ENCODE results near the gene CPNE2.
A peak's percentile ranks its signal among the peaks of the same experiment; 100 is the strongest.

CPNE2 gene

DNA sequence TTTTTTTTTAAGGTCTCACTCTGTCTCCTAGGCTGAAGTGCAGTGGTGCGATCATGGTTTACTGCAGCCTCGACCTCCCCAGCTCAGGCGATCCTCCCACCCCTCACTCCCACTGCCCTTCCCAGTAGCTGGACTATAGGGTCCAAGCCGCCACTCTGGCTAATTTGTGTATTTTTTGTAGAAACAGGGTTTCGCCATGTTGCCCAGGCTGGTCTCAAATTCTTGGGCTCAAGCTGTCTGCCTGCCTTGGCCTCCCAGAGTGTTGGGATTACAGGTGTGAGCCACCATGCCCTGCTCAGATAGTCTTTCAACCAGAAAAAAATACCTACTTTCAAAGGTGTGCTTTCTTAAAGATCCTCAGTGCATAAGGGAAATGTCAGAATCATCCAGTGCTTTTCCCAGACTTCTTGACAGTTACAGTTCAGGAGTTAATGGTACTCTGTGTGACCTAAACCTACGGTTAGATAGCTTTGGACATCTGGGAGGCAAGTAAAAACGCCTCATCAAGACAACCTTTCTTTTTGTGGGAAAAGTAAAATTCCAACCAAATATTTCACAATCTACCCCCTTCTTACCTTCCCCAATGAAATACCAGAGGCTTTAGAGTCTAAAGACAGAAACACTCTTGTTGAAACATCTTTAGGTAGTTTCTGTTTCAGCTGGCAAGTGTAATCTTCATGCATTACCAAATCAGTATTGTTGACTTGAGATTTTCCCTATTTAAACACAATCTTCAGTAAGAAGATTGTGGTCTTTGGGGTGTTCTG is 100.5 kb downstream of the CPNE2 start:
- DNase-seq (ENCODE audit: low read depth) = no peak

DNA sequence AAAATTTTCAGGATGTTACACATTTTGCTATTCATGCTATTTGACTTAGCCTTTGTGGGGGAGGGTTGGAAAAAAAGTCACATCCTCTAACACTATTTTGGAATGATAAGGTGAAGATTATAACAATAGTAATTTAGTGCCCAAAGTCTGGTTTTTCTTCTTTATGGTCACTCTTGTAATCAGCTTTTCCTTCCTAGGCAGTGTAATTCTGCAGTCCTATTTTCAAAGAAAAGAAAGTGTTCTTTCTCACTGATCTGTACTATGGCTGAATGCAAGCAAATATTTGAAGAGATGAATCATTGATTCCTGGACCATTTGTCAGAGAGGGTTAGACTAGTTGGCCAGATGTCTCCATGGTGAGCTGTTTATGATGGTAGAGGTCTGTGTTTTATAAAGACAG is 102.1 kb downstream of the CPNE2 start:
- DNase-seq (ENCODE audit: low read depth) = peak; percentile 89

DNA sequence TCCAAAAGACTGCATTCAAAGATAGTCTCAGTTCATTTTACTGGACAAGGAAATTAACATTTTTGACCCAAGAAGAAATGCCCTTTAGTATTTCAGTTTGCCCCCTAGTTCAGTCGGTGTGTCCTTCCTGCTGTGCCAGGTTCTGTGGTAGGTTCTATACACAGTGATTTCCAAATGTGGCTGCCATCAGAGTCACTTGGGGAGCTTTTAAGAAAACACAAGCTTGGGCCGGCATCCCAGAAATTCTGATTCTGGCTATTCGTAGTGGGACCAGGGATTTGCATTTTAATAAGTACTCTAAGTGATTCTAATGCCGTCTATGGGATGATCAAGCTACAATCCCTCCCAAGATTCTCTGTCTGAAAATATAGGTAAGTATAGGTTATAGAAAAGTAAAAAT is 103.9 kb downstream of the CPNE2 start:
- DNase-seq (ENCODE audit: low read depth) = no peak

DNA sequence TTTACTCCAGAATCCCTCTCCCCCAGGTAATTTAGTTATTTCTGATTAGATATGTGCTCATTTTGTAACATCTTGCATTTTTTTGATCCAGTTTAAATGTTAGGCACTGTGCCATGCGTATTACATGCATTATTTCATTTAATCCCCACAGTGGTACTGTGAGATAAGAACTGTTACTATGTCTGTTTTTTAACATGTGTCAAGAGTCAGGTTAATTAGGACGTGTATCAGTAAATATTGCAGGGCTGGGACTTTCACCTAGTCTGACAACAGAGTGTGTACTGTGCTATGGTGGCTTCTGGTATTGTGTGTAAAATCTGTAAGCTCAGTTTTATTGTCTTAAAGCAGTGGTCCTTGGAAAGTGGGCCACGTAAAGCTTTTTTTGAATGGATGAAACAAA is 104.4 kb downstream of the CPNE2 start:
- DNase-seq (ENCODE audit: low read depth) = no peak
